Mesendoderm (in vitro differentiated cells): ENCODE measurements around the gene SLC9C1.

Experiments used
- DNase-seq: peaks from one replicate; pipeline ENCODE4 v3.0.0; 2013
- H2AK5ac ChIP-seq: 2 replicates; pipeline ENCODE4 v1.6.1; 2013; ENCODE audit warnings: low read length, inconsistent platforms
- H2BK120ac ChIP-seq: 2 replicates; pipeline ENCODE4 v1.6.1; 2013; ENCODE audit warnings: low read depth, mild to moderate bottlenecking, low read length, moderate library complexity, mixed read lengths
- H2BK15ac ChIP-seq: replicated peaks from 2 replicates; pipeline ENCODE4 v1.6.1; 2013; ENCODE audit warnings: low read depth, mild to moderate bottlenecking, moderate library complexity
- H2BK5ac ChIP-seq: 2 replicates; pipeline ENCODE4 v1.6.1; 2013; ENCODE audit warnings: low read length, inconsistent platforms
- H3K18ac ChIP-seq: 2 replicates; pipeline ENCODE4 v1.6.1; 2013; ENCODE audit warnings: mild to moderate bottlenecking, low read length, mixed read lengths
- H3K23ac ChIP-seq: one replicate; pipeline ENCODE4 v1.6.1; 2013; ENCODE audit warnings: low read length
- H3K27ac ChIP-seq: 2 replicates; pipeline ENCODE4 v1.5.1; 2013; ENCODE audit warnings: low read depth, mild to moderate bottlenecking, inconsistent platforms, low read length, moderate library complexity
- H3K27me3 ChIP-seq: 2 replicates; pipeline ENCODE4 v1.6.1; 2013; ENCODE audit warnings: low read length, control low read depth, mild to moderate bottlenecking, inconsistent platforms; ENCODE audit not compliant: insufficient read depth, poor library complexity
- H3K36me3 ChIP-seq: 2 replicates; pipeline ENCODE4 v1.6.1; 2013; ENCODE audit warnings: low read length, inconsistent platforms; ENCODE audit not compliant: control insufficient read depth, insufficient read depth
- H3K4ac ChIP-seq: one replicate; pipeline ENCODE4 v1.6.1; 2013; ENCODE audit warnings: low read depth, mild to moderate bottlenecking, low read length, moderate library complexity
- H3K4me1 ChIP-seq: 2 replicates; pipeline ENCODE4 v1.6.1; 2013; ENCODE audit warnings: low read depth, low read length, inconsistent platforms; ENCODE audit not compliant: control insufficient read depth
- H3K4me2 ChIP-seq: 2 replicates; pipeline ENCODE4 v1.6.1; 2013; ENCODE audit warnings: low read length
- H3K4me3 ChIP-seq: 2 replicates; pipeline ENCODE4 v1.5.1; 2013; ENCODE audit warnings: mild to moderate bottlenecking, low read length
- H3K56ac ChIP-seq: one replicate; pipeline ENCODE4 v1.6.1; 2013; ENCODE audit warnings: low read length
- H3K79me1 ChIP-seq: 2 replicates; pipeline ENCODE4 v1.6.1; 2013; ENCODE audit warnings: low read length, inconsistent platforms
- H3K79me2 ChIP-seq: 2 replicates; pipeline ENCODE4 v1.6.1; 2013; ENCODE audit warnings: mild to moderate bottlenecking, low read length; ENCODE audit not compliant: control insufficient read depth, insufficient read depth
- H3K9ac ChIP-seq: 2 replicates; pipeline ENCODE4 v1.6.1; 2013; ENCODE audit warnings: low read length, inconsistent platforms
- H4K5ac ChIP-seq: one replicate; pipeline ENCODE4 v1.6.1; 2013; ENCODE audit warnings: low read length
- H4K8ac ChIP-seq: one replicate; pipeline ENCODE4 v1.6.1; 2013; ENCODE audit warnings: low read depth, mild to moderate bottlenecking, control low read depth, low read length, moderate library complexity
- WGBS: extraction: QIAGEN DNeasy Blood & Tissue Kit; methylation state at CpG from one replicate; pipeline ENCODE4 v1.1.7; 2013; ENCODE audit warnings: low lambda C conversion rate, missing lambda C conversion rate; ENCODE audit not compliant: insufficient coverage; ENCODE audit errors: extremely low coverage; 5-methylcytosine and 5-hydroxymethylcytosine counted together

SLC9C1 gene

DNA sequence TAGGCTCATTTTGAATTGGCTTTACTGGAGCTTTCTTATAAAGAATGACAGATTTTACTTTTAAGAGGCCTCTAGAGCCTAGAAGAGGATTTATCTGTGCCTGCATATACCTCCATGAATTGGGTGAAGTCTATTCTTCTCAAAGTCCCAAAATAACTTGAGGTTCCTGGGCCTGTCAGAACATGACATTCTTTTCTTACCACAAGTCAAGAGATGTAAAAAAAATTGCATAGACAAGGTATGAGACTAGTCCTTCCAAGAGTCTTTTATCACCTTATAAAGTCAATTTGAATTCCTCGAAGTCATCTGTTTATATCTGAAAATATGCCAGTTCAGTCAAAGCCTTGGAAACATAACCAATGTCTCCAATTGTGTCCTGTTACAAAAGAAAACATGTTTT, 21.8 kb upstream of the SLC9C1 start:
- no peak overlapping the region for H4K5ac ChIP-seq
- H3K18ac ChIP-seq, result no peak overlapping the region
- no peaks in the 10 kb centered on the region for H3K79me1 ChIP-seq
- H2BK120ac ChIP-seq, result no peak overlapping the region
- no peak overlapping the region for H3K4me2 ChIP-seq
- no peak overlapping the region for H3K4ac ChIP-seq
- no peak overlapping the region for H2AK5ac ChIP-seq
- H3K4me1 ChIP-seq, result peaks cover 4% of the 10 kb centered on the region
- no peak overlapping the region for H4K8ac ChIP-seq
- H3K79me2 ChIP-seq, result no peaks in the 10 kb centered on the region
- no peak overlapping the region for H3K56ac ChIP-seq
- no peak overlapping the region for H2BK5ac ChIP-seq
- no peak for DNase-seq
- WGBS, result no CpG with 5 or more reads among the region's 1 CpG
- H3K36me3 ChIP-seq, result no peaks in the 10 kb centered on the region
- H3K4me3 ChIP-seq, result no peak overlapping the region
- no peaks in the 10 kb centered on the region for H3K27me3 ChIP-seq
- no peak overlapping the region for H2BK15ac ChIP-seq
- H3K9ac ChIP-seq, result no peak overlapping the region
- H3K27ac ChIP-seq, result no peak overlapping the region
- H3K23ac ChIP-seq, result no peak overlapping the region

DNA sequence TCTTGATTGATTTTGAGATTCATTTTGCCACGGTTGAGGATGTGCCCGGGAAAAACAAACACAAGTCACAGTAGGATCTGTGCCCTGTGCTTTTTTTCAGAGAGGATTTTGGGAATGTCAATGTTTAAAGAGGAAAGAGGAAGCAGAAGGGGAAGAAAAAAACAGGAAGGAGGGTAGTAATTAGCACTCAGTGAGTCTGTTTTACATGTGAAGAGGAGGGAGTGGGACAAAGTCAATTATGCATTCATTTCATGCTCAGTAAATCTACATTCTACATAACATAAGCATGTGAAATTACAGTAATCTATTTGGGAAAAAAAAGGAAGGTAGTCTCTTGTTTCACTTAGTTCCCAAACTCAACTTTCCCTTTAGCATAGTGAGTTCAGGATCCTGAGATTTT, 20.6 kb upstream of the SLC9C1 start:
- no CpG with 5 or more reads among the region's 2 CpGs for WGBS
- Histone ChIP-seq H3K4me1 (peaks cover 2% of the 10 kb centered on the region), H3K27ac (no peak overlapping the region), H3K79me2 (no peaks in the 10 kb centered on the region), H3K4me2 (no peak overlapping the region), H3K79me1 (no peaks in the 10 kb centered on the region), H3K18ac (no peak overlapping the region), H2BK15ac (no peak overlapping the region), H3K56ac (no peak overlapping the region), H2BK120ac (no peak overlapping the region), H3K36me3 (no peaks in the 10 kb centered on the region), H4K5ac (no peak overlapping the region), H3K9ac (no peak overlapping the region), H3K27me3 (no peaks in the 10 kb centered on the region), H3K4ac (no peak overlapping the region), H3K23ac (no peak overlapping the region), H2AK5ac (no peak overlapping the region), H4K8ac (no peak overlapping the region), H2BK5ac (no peak overlapping the region), H3K4me3 (no peak overlapping the region)
- no peak for DNase-seq

GRCh38 chr3:112308151-112308911, 14.3 kb upstream of the SLC9C1 start:
- no CpG with 5 or more reads among the region's 7 CpGs for WGBS
- Histone ChIP-seq H3K79me2 (no peaks in the 10 kb centered on the region), H2BK15ac (no peak overlapping the region), H3K56ac (no peak overlapping the region), H2BK120ac (no peak overlapping the region), H3K79me1 (no peaks in the 10 kb centered on the region), H3K36me3 (no peaks in the 10 kb centered on the region), H2AK5ac (no peak overlapping the region), H3K23ac (no peak overlapping the region), H4K8ac (no peak overlapping the region), H2BK5ac (no peak overlapping the region), H3K4me3 (no peak overlapping the region), H3K27ac (no peak overlapping the region), H3K9ac (no peak overlapping the region), H3K4me1 (peaks cover 4% of the 10 kb centered on the region), H3K4me2 (no peak overlapping the region), H3K4ac (no peak overlapping the region), H3K27me3 (no peaks in the 10 kb centered on the region), H4K5ac (no peak overlapping the region), H3K18ac (no peak overlapping the region)
- DNase-seq, result peak; percentile 76

- H3K4me3 ChIP-seq, result no peak overlapping the region
- no peak overlapping the region for H3K23ac ChIP-seq
- H3K79me1 ChIP-seq, result no peaks in the 10 kb centered on the region
- H2BK5ac ChIP-seq, result no peak overlapping the region
- no peak overlapping the region for H2BK15ac ChIP-seq
- no peak overlapping the region for H2AK5ac ChIP-seq
- DNase-seq, result no peak
- WGBS, result no CpG with 5 or more reads among the region's 4 CpGs
- H2BK120ac ChIP-seq, result no peak overlapping the region
- H3K56ac ChIP-seq, result no peak overlapping the region
- peaks cover 7% of the 10 kb centered on the region for H3K4me1 ChIP-seq
- H4K5ac ChIP-seq, result no peak overlapping the region
- H3K4ac ChIP-seq, result no peak overlapping the region
- H3K4me2 ChIP-seq, result no peak overlapping the region
- no peaks in the 10 kb centered on the region for H3K36me3 ChIP-seq
- no peak overlapping the region for H3K9ac ChIP-seq
- H3K79me2 ChIP-seq, result no peaks in the 10 kb centered on the region
- no peak overlapping the region for H4K8ac ChIP-seq
- no peak overlapping the region for H3K18ac ChIP-seq
- H3K27ac ChIP-seq, result no peak overlapping the region
- no peaks in the 10 kb centered on the region for H3K27me3 ChIP-seq
These were observed 13.5 kb upstream of the SLC9C1 start for GRCh38 chr3:112307557-112307956.

DNA sequence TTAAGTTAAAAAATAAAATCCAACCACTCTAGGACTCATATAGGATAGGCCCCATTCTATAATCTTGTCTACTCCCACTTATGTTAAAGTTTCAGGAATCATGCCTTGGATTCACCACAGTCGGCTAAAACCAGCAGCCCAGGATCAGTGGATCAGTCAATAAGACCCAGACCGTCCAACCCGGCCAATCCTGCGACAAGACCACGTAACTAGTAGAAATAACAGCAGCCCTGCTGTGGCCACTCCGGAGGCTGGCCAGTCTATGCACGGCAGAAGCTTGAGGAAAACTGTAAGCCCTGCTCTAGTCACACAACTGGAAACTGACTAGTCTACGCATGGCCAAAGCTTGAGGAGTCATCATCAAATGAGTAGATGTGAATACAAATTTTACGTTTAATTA, 12.8 kb upstream of the SLC9C1 start:
- WGBS, result no CpG with 5 or more reads among the region's 9 CpGs
- peak overlapping the region; percentile 85 for H2BK120ac ChIP-seq
- no peaks in the 10 kb centered on the region for H3K79me1 ChIP-seq
- H3K56ac ChIP-seq, result no peak overlapping the region
- DNase-seq, result no peak
- H3K4me1 ChIP-seq, result peaks cover 8% of the 10 kb centered on the region
- no peak overlapping the region for H3K4me2 ChIP-seq
- H3K36me3 ChIP-seq, result no peaks in the 10 kb centered on the region
- H2AK5ac ChIP-seq, result no peak overlapping the region
- H3K9ac ChIP-seq, result no peak overlapping the region
- H2BK5ac ChIP-seq, result no peak overlapping the region
- no peak overlapping the region for H2BK15ac ChIP-seq
- H4K5ac ChIP-seq, result no peak overlapping the region
- H3K27ac ChIP-seq, result no peak overlapping the region
- H3K27me3 ChIP-seq, result no peaks in the 10 kb centered on the region
- H3K23ac ChIP-seq, result no peak overlapping the region
- no peak overlapping the region for H4K8ac ChIP-seq
- H3K79me2 ChIP-seq, result no peaks in the 10 kb centered on the region
- no peak overlapping the region for H3K18ac ChIP-seq
- no peak overlapping the region for H3K4me3 ChIP-seq
- no peak overlapping the region for H3K4ac ChIP-seq

GRCh38 chr3:112304611-112305010, 10.6 kb upstream of the SLC9C1 start:
- no peak overlapping the region for H2BK5ac ChIP-seq
- no peak overlapping the region for H3K9ac ChIP-seq
- H3K18ac ChIP-seq, result peak overlapping the region; percentile 55
- H4K8ac ChIP-seq, result no peak overlapping the region
- H3K79me1 ChIP-seq, result no peaks in the 10 kb centered on the region
- H3K36me3 ChIP-seq, result no peaks in the 10 kb centered on the region
- no peaks in the 10 kb centered on the region for H3K27me3 ChIP-seq
- H4K5ac ChIP-seq, result no peak overlapping the region
- no peak overlapping the region for H3K4me2 ChIP-seq
- no peaks in the 10 kb centered on the region for H3K79me2 ChIP-seq
- H3K23ac ChIP-seq, result no peak overlapping the region
- H3K4ac ChIP-seq, result no peak overlapping the region
- no CpG with 5 or more reads among the region's 2 CpGs for WGBS
- H3K4me3 ChIP-seq, result no peak overlapping the region
- peak; percentile 40 for DNase-seq
- H3K56ac ChIP-seq, result peak overlapping the region; percentile 61
- H3K27ac ChIP-seq, result no peak overlapping the region
- no peak overlapping the region for H2AK5ac ChIP-seq
- H2BK120ac ChIP-seq, result no peak overlapping the region
- peaks cover 8% of the 10 kb centered on the region for H3K4me1 ChIP-seq
- H2BK15ac ChIP-seq, result peak overlapping the region; percentile 8
